ENCODE measurements around the gene GINS2.

GRCh38 chr16:85715169-85716021 lies 26.6 kb upstream of the GINS2 start:
- TF ChIP-seq CTCF (conservative IDR thresholded peaks at IDR 0.05; ENCODE audit: low read length) (no peak), EZH2phosphoT487 (IDR thresholded peaks at IDR 0.05; ENCODE audit: borderline replicate concordance) (no peak)
